GM19463 (cell line): ENCODE data around the gene OGFOD3.
"Not testable (repeated sequence)": the region's sequence is repeated elsewhere in the genome, so short reads cannot be mapped to it uniquely, and the experiment has no call there.

Source experiments
- ATAC-seq: cut with Tn5 transposase; IDR thresholded peaks from one replicate; pipeline ENCODE4 v1.9.1; 2021; ENCODE audit warnings: mild to moderate bottlenecking, moderate library complexity; ENCODE audit not compliant: unreplicated experiment

OGFOD3 gene

GRCh38 chr17:82377924-82378740, 40.3 kb downstream of the OGFOD3 start:
- no peak for ATAC-seq

- ATAC-seq, result not testable (repeated sequence)
Measured at GRCh38 chr17:82377294-82377693, 41.1 kb downstream of the OGFOD3 start.

DNA sequence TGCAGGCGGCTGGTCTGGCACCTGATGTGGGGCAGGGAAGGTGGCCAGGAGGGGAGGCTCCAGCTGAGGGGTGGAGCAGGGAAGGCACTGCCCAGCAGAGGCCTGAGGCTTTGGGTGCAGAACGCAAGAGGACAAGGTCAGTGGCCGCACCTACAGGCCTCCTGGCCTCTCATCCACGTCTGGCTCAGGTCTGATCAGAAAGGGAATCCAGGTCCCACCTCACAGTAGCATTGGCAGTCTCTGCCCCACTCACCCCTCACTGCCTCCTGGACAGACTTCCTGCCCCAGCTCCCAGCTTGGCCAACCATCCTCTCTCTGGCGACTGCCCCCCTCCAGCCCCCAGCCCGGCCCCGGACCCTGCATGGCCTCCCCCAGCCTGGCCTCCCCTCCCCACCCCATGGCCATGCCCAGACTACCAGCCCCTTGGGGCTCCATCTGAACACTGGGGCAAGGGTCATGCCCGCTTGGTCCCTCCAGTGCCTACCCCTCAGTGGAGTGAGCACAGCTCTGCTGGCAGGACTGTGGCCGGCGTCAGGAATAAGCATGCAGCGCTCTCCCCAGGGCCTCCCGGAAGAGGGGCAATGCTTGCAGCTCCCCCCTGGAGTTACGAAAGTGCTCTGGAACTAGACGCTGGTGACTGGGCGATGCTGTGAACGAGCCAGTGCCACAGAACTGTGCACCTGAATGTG, 42.2 kb downstream of the OGFOD3 start:
- no peak for ATAC-seq

- ATAC-seq, result no peak
Measured at GRCh38 chr17:82375359-82376041, 42.9 kb downstream of the OGFOD3 start.

- no peak for ATAC-seq
Measured at GRCh38 chr17:82374626-82375331, 43.6 kb downstream of the OGFOD3 start.

GRCh38 chr17:82373731-82374625, 44.4 kb downstream of the OGFOD3 start:
- ATAC-seq, result no peak

DNA sequence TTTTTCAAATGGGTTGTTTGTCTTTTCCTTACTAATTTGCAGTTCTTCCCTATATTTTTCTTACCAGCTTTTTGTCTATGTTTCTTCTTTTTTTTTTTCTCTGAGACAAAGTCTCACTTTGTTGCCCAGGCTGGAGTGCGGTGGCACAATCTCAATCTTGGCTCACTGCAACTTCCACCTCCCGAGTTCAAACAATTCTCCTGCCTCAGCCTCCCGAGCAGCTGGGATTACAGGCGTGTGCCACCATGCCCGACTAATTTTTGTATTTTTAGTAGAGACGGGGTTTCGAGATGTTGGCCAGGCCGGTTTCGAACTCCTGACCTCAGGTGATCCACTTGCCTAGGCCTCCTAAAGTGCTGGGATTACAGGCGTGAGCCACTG, 45.3 kb downstream of the OGFOD3 start:
- ATAC-seq, result not testable (repeated sequence)

GRCh38 chr17:82372249-82373071, 45.9 kb downstream of the OGFOD3 start:
- no peak for ATAC-seq

DNA sequence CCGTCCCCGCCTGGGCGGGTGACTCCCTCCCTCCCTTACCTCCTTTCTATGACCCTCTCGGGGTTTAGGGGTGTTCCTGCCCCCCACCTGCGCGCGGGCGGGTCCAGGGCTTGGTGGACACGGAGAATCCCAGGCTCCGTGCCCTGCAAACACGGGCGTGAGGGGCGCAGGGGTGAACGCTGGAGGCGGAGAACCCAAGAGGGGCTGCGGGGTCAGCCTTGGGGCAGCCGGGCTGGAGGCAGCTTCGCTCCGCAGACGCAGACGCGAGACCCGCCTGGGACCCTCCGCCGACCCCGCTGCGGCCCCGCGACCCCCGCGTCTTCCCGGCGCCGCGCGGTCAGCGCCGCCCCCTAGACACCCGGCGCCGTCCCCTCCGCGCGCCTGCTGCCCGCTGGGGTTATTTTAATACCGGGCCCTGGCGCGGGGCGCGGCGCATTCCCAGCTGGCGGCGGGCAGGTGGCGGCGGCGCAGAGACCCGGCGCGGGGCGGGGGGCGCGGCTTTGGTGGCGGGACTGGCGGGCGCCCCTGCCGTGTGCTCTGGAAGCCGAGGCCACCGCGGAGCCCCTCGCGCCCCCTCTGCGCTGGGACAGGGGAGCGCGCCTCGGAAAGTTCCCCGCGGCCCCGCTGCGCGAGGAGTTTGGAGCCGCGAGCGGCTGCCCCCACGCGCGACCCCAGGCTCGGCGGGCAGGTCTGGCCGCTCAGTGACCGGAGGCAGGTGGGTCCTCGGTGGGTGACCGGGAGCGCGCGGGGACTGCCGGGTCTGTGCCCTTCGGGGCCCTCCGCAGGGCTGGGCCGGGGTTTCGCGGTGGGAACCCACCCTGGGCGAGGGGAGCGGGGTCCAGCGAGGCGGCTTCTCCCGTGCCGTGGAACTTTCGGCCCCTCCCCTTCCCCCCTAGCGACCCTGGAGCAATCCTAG, 46.8 kb downstream of the OGFOD3 start, which contains the start of gene UTS2R:
Gene UTS2R (plus strand): TSS at position 433 of the 916 bp plus-strand sequence. CDS start 2,560 bp downstream, outside the sequence.
- no peak for ATAC-seq

DNA sequence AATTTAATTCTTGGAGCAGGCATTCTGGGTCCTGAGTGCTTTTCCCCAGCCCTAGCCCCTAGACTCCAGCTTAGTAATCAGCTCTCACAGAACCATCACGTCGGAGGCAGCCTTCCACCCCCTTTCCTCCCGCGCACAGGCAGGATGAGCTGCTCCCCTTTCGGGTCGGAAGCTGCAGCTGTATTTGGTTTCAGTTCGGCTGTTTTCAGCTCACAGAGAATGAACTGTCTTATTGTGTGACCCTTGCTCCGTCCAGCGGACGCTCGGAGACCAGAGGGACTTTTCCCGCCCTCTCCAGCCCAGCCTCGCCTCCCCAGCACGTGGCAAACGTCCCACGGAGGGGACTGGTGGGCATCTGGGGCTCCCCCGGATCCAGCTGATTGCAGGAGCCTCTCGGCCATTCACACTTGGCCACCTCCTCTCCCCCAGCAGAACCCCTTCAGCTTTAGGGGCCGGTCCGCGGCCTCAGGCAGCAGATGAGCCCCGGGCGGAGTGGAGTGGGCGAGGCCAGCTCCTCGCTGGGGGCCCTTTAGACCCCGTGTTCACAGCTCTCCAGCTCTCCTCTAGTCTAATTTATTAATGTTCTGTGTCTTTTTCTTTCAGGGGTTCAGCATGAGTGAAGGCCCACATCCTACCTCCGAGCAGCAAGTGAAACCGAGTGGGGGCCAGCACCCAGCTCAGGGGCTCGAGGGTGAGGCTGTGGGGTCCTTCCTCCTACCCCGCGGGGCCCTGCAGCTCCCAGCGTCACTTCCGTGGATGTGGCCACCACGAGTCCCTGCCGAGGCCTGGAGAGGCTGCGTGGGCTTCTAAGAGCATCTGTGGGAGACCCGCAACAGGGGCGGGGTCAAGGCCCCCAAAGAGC, 47.7 kb downstream of the OGFOD3 start:
- ATAC-seq, result no peak

DNA sequence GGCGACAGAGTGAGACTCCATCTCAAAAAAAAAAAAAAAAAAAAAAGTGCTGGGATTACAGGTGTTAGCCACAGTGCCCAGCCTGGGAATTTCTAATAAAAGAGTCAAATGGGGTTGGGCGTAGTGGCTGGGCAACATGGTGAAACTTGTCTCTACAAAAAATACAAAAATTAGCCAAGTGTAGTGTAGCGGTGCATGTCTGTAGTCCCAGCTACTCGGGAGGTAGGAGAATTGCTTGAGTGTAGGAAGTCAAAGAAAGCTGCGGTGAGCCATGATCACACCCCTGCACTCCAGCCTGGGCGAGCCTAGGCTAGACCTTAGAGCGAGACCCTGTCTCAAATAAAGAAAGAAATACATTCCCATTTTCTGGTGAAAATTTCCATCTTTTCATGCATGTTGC, 49.2 kb downstream of the OGFOD3 start:
- no peak for ATAC-seq

GRCh38 chr17:82367724-82368524, 50.5 kb downstream of the OGFOD3 start:
- no peak for ATAC-seq

GRCh38 chr17:82366749-82367148, 51.6 kb downstream of the OGFOD3 start:
- no peak for ATAC-seq

GRCh38 chr17:82365606-82366295, 52.6 kb downstream of the OGFOD3 start:
- ATAC-seq, result no peak

DNA sequence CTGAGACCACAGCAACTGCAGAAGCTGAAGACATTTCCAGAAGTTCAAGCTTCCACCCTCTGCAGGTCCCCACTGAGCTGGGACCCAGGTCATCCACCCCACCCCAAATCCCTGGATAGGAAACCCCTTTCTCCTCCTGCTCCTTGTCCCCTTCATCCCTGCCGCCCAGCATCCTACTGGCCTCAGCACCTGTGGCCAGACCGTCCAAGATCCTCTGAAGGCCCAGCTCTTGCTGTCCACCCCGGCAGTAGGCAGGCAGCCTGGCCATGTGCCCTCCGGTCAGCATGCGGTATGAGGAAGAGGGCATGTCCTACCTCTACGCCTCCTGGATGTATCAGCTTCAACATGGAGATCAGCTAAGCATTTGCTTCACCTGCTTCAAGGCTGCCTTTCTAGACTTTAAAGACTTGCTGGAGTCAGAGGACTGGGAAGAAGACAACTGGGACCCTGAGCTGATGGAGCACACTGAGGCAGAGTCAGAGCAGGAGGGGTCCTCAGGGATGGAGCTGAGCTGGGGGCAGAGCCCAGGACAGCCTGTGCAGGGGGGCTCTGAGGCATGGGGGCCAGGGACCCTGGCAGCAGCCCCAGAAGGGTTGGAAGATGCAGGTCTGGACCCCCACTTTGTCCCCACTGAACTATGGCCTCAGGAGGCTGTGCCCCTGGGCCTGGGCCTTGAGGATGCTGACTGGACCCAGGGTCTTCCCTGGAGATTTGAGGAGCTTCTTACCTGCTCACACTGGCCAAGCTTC, 56.3 kb downstream of the OGFOD3 start:
- no peak for ATAC-seq
